Ovary (tissue), 9 donors: Measurements from ENCODE around the gene NDUFA12. TPM values are rescaled to one million over a fixed set of nuclear protein-coding genes. Genes with fewer than 3 reads are reported as not detected.

Experiments
- DNase-seq, 5 donors: peaks; one replicate each; pipeline ENCODE4 v3.0.0-alpha.2; 2019 to 2020
- H3K27ac ChIP-seq, 2 donors: fragments of 200-600 bp; one replicate each; pipeline versions ENCODE4 v1.5.1 to v1.8.0; 2019 to 2022
- H3K27me3 ChIP-seq: fragments of 200-600 bp; one replicate; pipeline ENCODE4 v1.8.0; 2022
- H3K36me3 ChIP-seq: fragments of 200-600 bp; sonication (generic); one replicate; pipeline ENCODE4 v1.5.1; 2019
- H3K4me1 ChIP-seq: one replicate; pipeline ENCODE4 v1.8.1; 2013; ENCODE audit warnings: mild to moderate bottlenecking, moderate library complexity; ENCODE audit not compliant: insufficient read depth
- H3K4me3 ChIP-seq: fragments of 200-600 bp; sonication (generic); one replicate; pipeline ENCODE4 v1.5.1; 2017
- H3K9me3 ChIP-seq, 2 donors: fragments of 200-600 bp in 1 of 2; sonication (generic) in 1 of 2; one replicate each; pipeline versions ENCODE4 v1.5.1 to v1.8.1; 2013 to 2019; ENCODE audit warnings: mild to moderate bottlenecking in 1 of 2, moderate library complexity in 1 of 2
- CTCF ChIP-seq, 3 donors: fragments of 450-650 bp in 2 of 3; fragments of 200-600 bp in 1 of 3; IDR thresholded peaks; one replicate each; pipeline versions ENCODE4 v1.5.1 to v1.8.0; 2016 to 2022; ENCODE audit warnings: antibody characterized with exemption in 3 of 3, mild to moderate bottlenecking in 1 of 3
- EP300 ChIP-seq: sonication (generic); formaldehyde crosslinking; IDR thresholded peaks from one replicate; pipeline ENCODE4 v1.6.1; 2017; ENCODE audit warnings: antibody characterized with exemption
- POLR2A ChIP-seq: fragments of 450-650 bp; IDR thresholded peaks from one replicate; pipeline ENCODE4 v1.6.1; 2017; ENCODE audit warnings: antibody characterized with exemption, mild to moderate bottlenecking, moderate library complexity
- WGBS, 3 donors: extraction: QIAGEN DNeasy Blood & Tissue Kit in 1 of 3; methylation state at CpG; one replicate each; pipeline versions ENCODE4 v1.1.5 to v1.1.7; 2013 to 2017; 5-methylcytosine and 5-hydroxymethylcytosine counted together
- intact Hi-C, 4 donors: fragments of 100-400 bp; cut with DNase I; formaldehyde crosslinking; loops; one replicate each; pipeline versions ENCODE4 v1.11.0 to v1.15.1; 2022 to 2023
- polyA plus RNA-seq, 2 donors: library from polyadenylated mRNA; stranded (reverse); fragments of 200-250 nt in 1 of 2; fragments of 350-450 nt in 1 of 2; fragmentation: Illumina TruSeq in 1 of 2; extraction: RNeasy Lipid Tissue Mini Kit (QIAGEN cat#74804) in 1 of 2; gene quantifications; one replicate each; pipeline ENCODE4 v1.2.3, GENCODE V29; 2013 to 2014
- total RNA-seq, 7 donors: library from RNA; depleted of rRNA in 2 of 7; stranded (reverse); fragments of >200 nt in 2 of 7; fragmentation: NEBNext Ultra II Directional in 3 of 7; extraction: Animal tissue kit (Norgen Biotek cat#: 25700) in 3 of 7; gene quantifications; one replicate each; pipeline versions ENCODE4 v1.1.0 to v1.2.4, GENCODE V29; 2016 to 2023
- donor health status: DM: no; HTN: no; CAD: no; lungs with moderate emphysema.
- donor health status: DM: no; HTN: no; CAD: no.
- donor health status: Bipolar disorder and iron deficiency.
- donor health status: DM: yes; HTN: yes; CAD: no.
- donor health status: DM: no; HTN: no; CAD: no.
- donor health status: DM: yes; HTN: yes; CAD: no.

Gene NDUFA12
- total and polyA plus RNA-seq, 9 donors: 51.1 to 151 (median 60.2) TPM

DNA sequence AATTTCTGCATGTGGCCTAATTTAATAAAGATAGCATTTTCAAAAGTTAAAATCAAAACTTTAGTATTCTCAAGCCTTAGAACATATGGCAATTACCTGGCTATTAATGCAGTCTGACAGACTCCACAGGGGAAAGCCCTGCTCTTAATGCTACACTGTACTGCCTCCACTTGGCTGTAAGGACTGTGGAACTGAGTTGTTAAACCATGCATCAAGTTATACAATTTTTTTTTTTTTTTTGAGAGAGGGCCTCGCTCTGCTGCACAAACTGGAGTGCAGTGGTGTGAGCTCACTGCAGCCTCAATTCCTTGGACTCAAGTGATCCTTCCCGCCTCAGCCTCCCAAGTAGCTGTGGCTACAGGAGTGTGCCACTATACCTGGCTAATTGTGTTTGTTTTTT lies 19.0 kb upstream of the NDUFA12 start:
- 90 to 98% (median 91%) methylated on average over 2 of the region's 2 CpGs for WGBS, 3 donors
- Histone ChIP-seq H3K27me3 (no peaks in the 10 kb centered on the region), H3K27ac (no peak overlapping the region), H3K4me1 (no peaks in the 10 kb centered on the region), H3K9me3 (no peaks in the 10 kb centered on the region), H3K4me3 (no peak overlapping the region), H3K36me3 (no peaks in the 10 kb centered on the region)
- no peak for TF ChIP-seq CTCF (IDR thresholded peaks at IDR 0.05)
- no peak for TF ChIP-seq POLR2A
- TF ChIP-seq EP300: no peak
- intact Hi-C loops: no loop called here
- no peak for DNase-seq

DNA sequence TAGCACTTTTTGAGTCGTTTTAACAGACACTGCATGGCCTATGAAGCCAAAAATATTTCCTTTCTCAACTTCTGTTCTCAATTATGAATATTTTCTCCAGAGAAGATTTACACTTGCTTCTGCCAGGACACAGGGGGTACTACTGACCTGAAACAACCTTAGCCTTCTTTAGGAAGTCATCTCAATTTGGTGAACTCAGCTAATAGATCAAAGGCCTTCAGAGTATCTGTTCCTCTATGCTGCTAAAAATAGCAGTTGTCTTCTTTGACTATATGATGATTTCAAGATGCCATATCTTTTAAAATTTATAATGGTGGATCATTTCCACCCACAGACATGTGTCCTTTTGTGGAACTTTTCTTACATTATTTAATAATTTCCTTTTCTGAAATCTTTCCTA lies 14.0 kb upstream of the NDUFA12 start:
- H3K27ac ChIP-seq: no peak overlapping the region
- WGBS, 3 donors: 36 to 46% (median 43%) methylated on average over 1 of the region's 1 CpG
- intact Hi-C loops: no loop called here
- H3K36me3 ChIP-seq: no peaks in the 10 kb centered on the region
- no peak for DNase-seq
- no peaks in the 10 kb centered on the region for H3K9me3 ChIP-seq
- H3K27me3 ChIP-seq: no peaks in the 10 kb centered on the region
- no peaks in the 10 kb centered on the region for H3K4me1 ChIP-seq
- no peak overlapping the region for H3K4me3 ChIP-seq
- TF ChIP-seq CTCF (IDR thresholded peaks at IDR 0.05): no peak
- no peak for TF ChIP-seq POLR2A
- TF ChIP-seq EP300: no peak

DNA sequence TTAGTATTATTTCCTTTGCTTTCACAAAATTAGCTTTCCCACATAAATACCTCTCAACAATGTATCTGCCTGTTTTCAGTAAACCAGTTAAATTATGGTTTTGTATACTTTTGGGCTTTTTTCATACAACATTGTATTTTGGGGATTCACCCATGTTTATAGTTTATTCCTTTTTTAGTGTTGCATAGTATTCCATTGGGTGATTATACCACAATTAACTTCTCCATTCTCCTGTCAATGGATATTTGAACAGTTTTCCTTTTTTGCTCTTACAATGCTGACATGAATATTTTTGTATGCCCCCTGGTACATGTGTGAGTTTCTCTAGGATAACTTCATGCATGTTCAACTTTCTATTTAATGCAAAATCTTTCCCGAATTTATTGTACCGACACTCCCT lies 12.6 kb upstream of the NDUFA12 start:
- H3K27ac ChIP-seq: no peak overlapping the region
- intact Hi-C loops: no loop called here
- TF ChIP-seq EP300 (no peak), CTCF (IDR thresholded peaks at IDR 0.05) (no peak), POLR2A (no peak)
- DNase-seq: no peak
- no peaks in the 10 kb centered on the region for H3K27me3 ChIP-seq
- H3K4me3 ChIP-seq: no peak overlapping the region
- 96 to 98% (median 97%) methylated on average over 2 of the region's 2 CpGs for WGBS, 3 donors
- no peaks in the 10 kb centered on the region for H3K4me1 ChIP-seq
- H3K36me3 ChIP-seq: no peaks in the 10 kb centered on the region
- no peaks in the 10 kb centered on the region for H3K9me3 ChIP-seq

DNA sequence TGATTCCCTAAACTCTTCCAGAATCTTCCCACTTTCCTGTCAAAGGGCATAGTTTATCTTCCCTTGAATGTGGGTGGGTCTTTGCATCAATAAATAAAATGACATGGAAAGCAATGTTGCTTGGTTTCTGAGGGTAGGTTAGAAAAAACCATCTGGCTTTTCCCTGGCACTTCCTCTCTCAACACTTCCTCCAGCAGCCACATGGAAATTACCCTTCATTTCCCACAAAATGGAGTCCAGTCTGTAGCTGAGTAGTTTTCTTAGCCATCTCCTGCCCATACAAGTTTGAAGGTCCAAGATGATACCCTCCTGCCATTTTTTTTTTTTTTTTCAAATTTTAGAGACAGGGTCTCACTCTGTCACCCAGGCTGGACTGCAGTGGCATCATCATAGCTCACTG lies 11.1 kb upstream of the NDUFA12 start:
- Histone ChIP-seq H3K27ac (no peak overlapping the region), H3K4me1 (no peaks in the 10 kb centered on the region), H3K4me3 (no peak overlapping the region), H3K36me3 (no peaks in the 10 kb centered on the region), H3K9me3 (no peaks in the 10 kb centered on the region), H3K27me3 (no peaks in the 10 kb centered on the region)
- intact Hi-C loops: no loop called here
- no peak for DNase-seq
- TF ChIP-seq CTCF (IDR thresholded peaks at IDR 0.05) (no peak), EP300 (no peak), POLR2A (no peak)

DNA sequence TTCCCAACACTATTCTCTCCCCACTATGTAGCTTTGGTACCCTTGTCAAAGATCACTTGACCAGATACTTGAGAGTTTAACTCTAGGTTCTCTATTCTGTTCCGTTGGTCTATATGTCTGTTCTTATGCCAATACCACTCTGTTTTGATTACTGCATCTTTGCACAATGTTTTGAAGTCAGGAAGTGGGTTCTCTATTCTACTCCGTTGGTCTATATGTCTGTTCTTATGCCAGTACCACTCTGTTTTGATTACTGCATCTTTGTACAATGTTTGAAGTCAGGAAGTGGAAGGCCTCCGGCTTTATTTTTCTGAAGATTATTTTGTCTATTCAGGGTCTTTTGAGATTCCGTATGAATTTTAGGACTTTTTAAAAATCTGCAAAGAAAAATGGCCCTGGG lies 2.7 kb upstream of the NDUFA12 start:
- H3K9me3 ChIP-seq: no peaks in the 10 kb centered on the region
- no peak overlapping the region for H3K27ac ChIP-seq
- intact Hi-C loops: no loop called here
- no peaks in the 10 kb centered on the region for H3K36me3 ChIP-seq
- no peak for DNase-seq
- peaks cover 3% of the 10 kb centered on the region for H3K4me1 ChIP-seq
- H3K27me3 ChIP-seq: no peaks in the 10 kb centered on the region
- whole genome bisulfite sequencing, 3 donors: 93 to 95% (median 93%) methylated on average over 4 of the region's 4 CpGs
- H3K4me3 ChIP-seq: no peak overlapping the region
- TF ChIP-seq POLR2A (no peak), CTCF (IDR thresholded peaks at IDR 0.05) (no peak), EP300 (no peak)
